HepG2 (cell line): ENCODE measurements around the gene RBM12. TPM values are rescaled to one million over a fixed set of nuclear protein-coding genes. Genes with fewer than 3 reads are reported as not detected.

ENCODE experiments used
- ASH2L ChIP-seq: fragments of 300-600, 200-600 bp; sonication (generic); IDR thresholded peaks from 2 replicates; pipeline ENCODE4 v1.7.0; 2017; ENCODE audit warnings: low read depth, mild to moderate bottlenecking, moderate library complexity, mixed read lengths, low read length; ENCODE audit not compliant: insufficient read length
- HES4 ChIP-seq: sonication (generic); formaldehyde crosslinking; IDR thresholded peaks from 2 replicates; pipeline ENCODE4 v1.9.0; 2021; ENCODE audit warnings: mild to moderate bottlenecking, missing genetic modification reagents, borderline replicate concordance
- HMGA1 ChIP-seq: sonication (generic); formaldehyde crosslinking; conservative IDR thresholded peaks from 2 replicates; pipeline ENCODE4 v1.4.0; 2020; ENCODE audit warnings: missing genetic modification reagents
- POGZ ChIP-seq: sonication (generic); formaldehyde crosslinking; IDR thresholded peaks from 2 replicates; pipeline ENCODE4 v1.4.0; 2020; ENCODE audit warnings: mild to moderate bottlenecking, missing genetic modification reagents
- SALL1 ChIP-seq: sonication (generic); formaldehyde crosslinking; IDR thresholded peaks from 2 replicates; pipeline ENCODE4 v1.8.0; 2022; ENCODE audit warnings: mild to moderate bottlenecking, missing genetic modification reagents
- SMAD1 ChIP-seq: sonication (generic); formaldehyde crosslinking; IDR thresholded peaks from 2 replicates; pipeline ENCODE4 v1.4.0; 2020; ENCODE audit warnings: missing genetic modification reagents, low read depth, mild to moderate bottlenecking, borderline replicate concordance
- U2AF1 ChIP-seq: fragments of 200-400 bp; formaldehyde crosslinking; optimal IDR thresholded peaks from 2 replicates; pipeline ENCODE3; 2017; ENCODE audit warnings: mild to moderate bottlenecking, low read depth, low read length
- ZNF101 ChIP-seq: sonication (generic); formaldehyde crosslinking; IDR thresholded peaks from 2 replicates; pipeline ENCODE4 v1.4.0; 2020; ENCODE audit warnings: mild to moderate bottlenecking, low read depth, missing genetic modification reagents, borderline replicate concordance
- ZNF260 ChIP-seq: sonication (generic); formaldehyde crosslinking; IDR thresholded peaks from 2 replicates; pipeline ENCODE4 v1.4.0; 2020; ENCODE audit warnings: missing genetic modification reagents, low read depth, mild to moderate bottlenecking, borderline replicate concordance
- ZNF343 ChIP-seq: sonication (generic); formaldehyde crosslinking; IDR thresholded peaks from 2 replicates; pipeline ENCODE4 v1.4.0; 2020; ENCODE audit warnings: mild to moderate bottlenecking, missing genetic modification reagents
- ZNF484 ChIP-seq: sonication (generic); formaldehyde crosslinking; IDR thresholded peaks from 2 replicates; pipeline ENCODE4 v1.5.1; 2020; ENCODE audit warnings: mild to moderate bottlenecking, low read depth, missing genetic modification reagents, borderline replicate concordance
- polyA plus RNA-seq, 8 experiments: library from polyadenylated mRNA; depleted of rRNA in 3 of 8; stranded (reverse) in 7 of 8; unstranded in 1 of 8; fragments of >200 nt; fragmentation: Illumina TruSeq in 4 of 8; extraction: Trizol in 4 of 8; gene quantifications; 2 replicates each; pipeline versions ENCODE4 v1.2.1 to v1.2.3, GENCODE V29; 2011 to 2016; ENCODE audit warnings: low read depth in 4 of 8, missing spikeins in 1 of 8, mixed read lengths in 1 of 8; ENCODE audit not compliant: insufficient read depth in 1 of 8
- total RNA-seq, 5 experiments: library from RNA; depleted of rRNA; stranded (reverse); fragments of >200 nt; fragmentation: Illumina TruSeq; extraction: Trizol; gene quantifications; 2 replicates each; pipeline ENCODE4 v1.2.3, GENCODE V29; 2016; ENCODE audit warnings: low read depth in 1 of 5
- TF ChIP-seq, protein P1 (sequence below): sonication (generic); formaldehyde crosslinking; IDR thresholded peaks from 2 replicates; pipeline ENCODE4 v1.4.0; 2020; ENCODE audit warnings: missing genetic modification reagents
- TF ChIP-seq, protein P2 (sequence below): sonication (generic); formaldehyde crosslinking; IDR thresholded peaks from 2 replicates; pipeline ENCODE4 v1.5.1; 2020; ENCODE audit warnings: missing genetic modification reagents, mild to moderate bottlenecking, borderline replicate concordance
- TF ChIP-seq, protein P3 (sequence below): sonication (generic); formaldehyde crosslinking; IDR thresholded peaks from 2 replicates; pipeline ENCODE4 v1.5.1; 2020; ENCODE audit warnings: mild to moderate bottlenecking, missing genetic modification reagents
- TF ChIP-seq, protein P4 (sequence below): IDR thresholded peaks from 2 replicates; pipeline ENCODE4 v1.6.1; 2016; ENCODE audit warnings: missing biosample characterization, missing genetic modification reagents, low read depth

RBM12 gene
- total and polyA plus RNA-seq, 2 of the 13 experiments (the other 11 are each of a cell fraction or from before 2014, with no cell fraction given), result 97.9 to 104 TPM

DNA sequence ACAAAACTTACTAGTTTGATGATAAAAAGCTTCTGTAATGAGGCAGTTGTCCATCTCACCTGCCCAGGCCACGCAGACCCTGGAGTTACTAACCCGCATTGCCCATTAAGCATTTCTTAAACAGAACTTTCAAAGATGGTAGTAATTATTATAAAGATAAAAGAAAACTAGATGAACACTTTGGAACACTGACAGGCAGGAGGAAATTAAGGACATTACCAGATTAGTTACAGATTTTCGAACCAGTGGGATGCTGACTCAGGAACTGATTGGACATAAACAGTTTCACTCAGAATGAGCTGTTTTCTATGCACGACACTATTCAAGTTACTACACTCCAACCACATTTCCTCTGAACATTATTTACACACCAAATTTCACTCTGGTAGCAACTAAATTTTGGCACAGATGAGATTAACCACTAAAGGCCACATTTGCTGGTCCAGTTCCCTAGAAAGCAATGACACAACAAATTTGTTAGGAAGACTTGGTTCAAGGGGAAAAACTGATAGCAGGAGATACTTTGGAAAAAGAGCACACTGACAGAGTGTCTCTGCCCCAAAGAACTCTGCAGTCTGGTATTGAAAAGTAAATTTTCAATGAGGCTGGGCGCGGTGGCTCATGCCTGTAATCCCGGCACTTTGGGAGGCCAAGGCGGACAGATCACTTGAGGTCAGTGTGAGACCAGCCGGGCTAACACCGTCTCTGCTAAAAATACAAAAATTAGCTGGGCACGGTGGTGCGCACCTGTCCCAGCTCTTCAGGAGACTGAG lies 37.5 kb upstream of the RBM12 start (continued):
- TF ChIP-seq, protein P1, sequence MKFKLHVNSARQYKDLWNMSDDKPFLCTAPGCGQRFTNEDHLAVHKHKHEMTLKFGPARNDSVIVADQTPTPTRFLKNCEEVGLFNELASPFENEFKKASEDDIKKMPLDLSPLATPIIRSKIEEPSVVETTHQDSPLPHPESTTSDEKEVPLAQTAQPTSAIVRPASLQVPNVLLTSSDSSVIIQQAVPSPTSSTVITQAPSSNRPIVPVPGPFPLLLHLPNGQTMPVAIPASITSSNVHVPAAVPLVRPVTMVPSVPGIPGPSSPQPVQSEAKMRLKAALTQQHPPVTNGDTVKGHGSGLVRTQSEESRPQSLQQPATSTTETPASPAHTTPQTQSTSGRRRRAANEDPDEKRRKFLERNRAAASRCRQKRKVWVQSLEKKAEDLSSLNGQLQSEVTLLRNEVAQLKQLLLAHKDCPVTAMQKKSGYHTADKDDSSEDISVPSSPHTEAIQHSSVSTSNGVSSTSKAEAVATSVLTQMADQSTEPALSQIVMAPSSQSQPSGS, result no peak; the same call in 1 of the 2 replicates
- TF ChIP-seq SMAD1 (CRISPR knock-in tag) (no peak), POGZ (CRISPR knock-in tag) (no peak), HMGA1 (CRISPR knock-in tag) (no peak), HES4 (no peak), SALL1 (CRISPR knock-in tag) (no peak; the same call in 1 of the 2 replicates), ZNF101 (CRISPR knock-in tag) (0 out of 2 replicates have a peak, but pooled peaks have one; percentile 68), ZNF260 (CRISPR knock-in tag) (no peak), ASH2L (peak; percentile 17), ZNF343 (no peak), ZNF484 (CRISPR knock-in tag) (no peak), U2AF1 (peak; percentile 4)
- TF ChIP-seq, protein P2, sequence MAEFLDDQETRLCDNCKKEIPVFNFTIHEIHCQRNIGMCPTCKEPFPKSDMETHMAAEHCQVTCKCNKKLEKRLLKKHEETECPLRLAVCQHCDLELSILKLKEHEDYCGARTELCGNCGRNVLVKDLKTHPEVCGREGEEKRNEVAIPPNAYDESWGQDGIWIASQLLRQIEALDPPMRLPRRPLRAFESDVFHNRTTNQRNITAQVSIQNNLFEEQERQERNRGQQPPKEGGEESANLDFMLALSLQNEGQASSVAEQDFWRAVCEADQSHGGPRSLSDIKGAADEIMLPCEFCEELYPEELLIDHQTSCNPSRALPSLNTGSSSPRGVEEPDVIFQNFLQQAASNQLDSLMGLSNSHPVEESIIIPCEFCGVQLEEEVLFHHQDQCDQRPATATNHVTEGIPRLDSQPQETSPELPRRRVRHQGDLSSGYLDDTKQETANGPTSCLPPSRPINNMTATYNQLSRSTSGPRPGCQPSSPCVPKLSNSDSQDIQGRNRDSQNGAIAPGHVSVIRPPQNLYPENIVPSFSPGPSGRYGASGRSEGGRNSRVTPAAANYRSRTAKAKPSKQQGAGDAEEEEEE, result no peak
- TF ChIP-seq, protein P3, sequence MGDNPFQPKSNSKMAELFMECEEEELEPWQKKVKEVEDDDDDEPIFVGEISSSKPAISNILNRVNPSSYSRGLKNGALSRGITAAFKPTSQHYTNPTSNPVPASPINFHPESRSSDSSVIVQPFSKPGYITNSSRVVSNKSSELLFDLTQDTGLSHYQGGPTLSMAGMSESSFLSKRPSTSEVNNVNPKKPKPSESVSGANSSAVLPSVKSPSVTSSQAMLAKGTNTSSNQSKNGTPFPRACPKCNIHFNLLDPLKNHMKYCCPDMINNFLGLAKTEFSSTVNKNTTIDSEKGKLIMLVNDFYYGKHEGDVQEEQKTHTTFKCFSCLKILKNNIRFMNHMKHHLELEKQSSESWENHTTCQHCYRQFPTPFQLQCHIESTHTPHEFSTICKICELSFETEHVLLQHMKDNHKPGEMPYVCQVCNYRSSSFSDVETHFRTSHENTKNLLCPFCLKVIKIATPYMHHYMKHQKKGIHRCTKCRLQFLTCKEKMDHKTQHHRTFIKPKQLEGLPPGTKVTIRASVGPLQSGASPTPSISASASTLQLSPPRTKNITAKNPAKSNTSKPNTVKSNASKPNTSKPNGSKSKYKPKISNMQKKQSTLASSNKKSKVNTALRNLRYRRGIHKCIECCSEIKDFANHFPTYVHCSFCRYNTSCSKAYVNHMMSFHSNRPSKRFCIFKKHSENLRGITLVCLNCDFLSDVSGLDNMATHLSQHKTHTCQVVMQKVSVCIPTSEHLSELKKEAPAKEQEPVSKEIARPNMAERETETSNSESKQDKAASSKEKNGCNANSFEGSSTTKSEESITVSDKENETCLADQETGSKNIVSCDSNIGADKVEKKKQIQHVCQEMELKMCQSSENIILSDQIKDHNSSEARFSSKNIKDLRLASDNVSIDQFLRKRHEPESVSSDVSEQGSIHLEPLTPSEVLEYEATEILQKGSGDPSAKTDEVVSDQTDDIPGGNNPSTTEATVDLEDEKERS (CRISPR knock-in tag), result peak; percentile 61
- TF ChIP-seq, protein P4, sequence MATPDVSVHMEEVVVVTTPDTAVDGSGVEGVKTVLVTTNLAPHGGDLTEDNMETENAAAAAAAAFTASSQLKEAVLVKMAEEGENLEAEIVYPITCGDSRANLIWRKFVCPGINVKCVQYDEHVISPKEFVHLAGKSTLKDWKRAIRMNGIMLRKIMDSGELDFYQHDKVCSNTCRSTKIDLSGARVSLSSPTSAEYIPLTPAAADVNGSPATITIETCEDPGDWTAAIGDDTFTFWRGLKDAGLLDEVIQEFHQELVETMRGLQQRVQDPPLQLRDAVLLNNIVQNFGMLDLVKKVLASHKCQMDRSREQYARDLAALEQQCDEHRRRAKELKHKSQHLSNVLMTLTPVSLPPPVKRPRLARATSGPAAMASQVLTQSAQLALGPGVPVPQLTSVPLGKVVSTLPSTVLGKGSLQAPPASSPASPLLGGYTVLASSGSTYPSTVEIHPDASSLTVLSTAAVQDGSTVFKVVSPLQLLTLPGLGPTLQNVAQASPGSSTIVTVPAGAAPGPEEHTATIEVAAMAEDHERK (CRISPR knock-in tag), result no peak; the same call in 1 of the 2 replicates
